Neural cell (in vitro differentiated cells): ENCODE results near the gene TET2. TPM values are rescaled to one million over a fixed set of nuclear protein-coding genes. Genes with fewer than 3 reads are reported as not detected.

ENCODE experiments used
- H2AFZ ChIP-seq: fragments of 200-600, 300-800 bp; sonication (generic), shearing (Covaris generic); 2 replicates; pipeline ENCODE4 v1.6.0; 2014; ENCODE audit warnings: low read depth, mild to moderate bottlenecking, antibody characterized with exemption, low read length, moderate library complexity
- H3F3A ChIP-seq: fragments of 200-600 bp; shearing (Covaris generic); 2 replicates; pipeline ENCODE4 v1.6.1; 2016; ENCODE audit warnings: mild to moderate bottlenecking, moderate library complexity, mixed read lengths, antibody characterized with exemption, low read length; ENCODE audit not compliant: insufficient read depth, poor library complexity, severe bottlenecking
- H3K27ac ChIP-seq: fragments of 200-600, 300-800 bp; sonication (generic), shearing (Covaris generic); 2 replicates; pipeline ENCODE4 v1.5.1; 2014; ENCODE audit warnings: mild to moderate bottlenecking, low read length, moderate library complexity
- H3K27me3 ChIP-seq: fragments of 300-800, 200-600 bp; sonication (generic), shearing (Covaris generic); 2 replicates; pipeline ENCODE4 v1.6.0; 2014; ENCODE audit warnings: mild to moderate bottlenecking, low read depth, low read length, moderate library complexity; ENCODE audit not compliant: insufficient read depth
- H3K36me3 ChIP-seq: fragments of 300-800, 200-600 bp; sonication (generic), shearing (Covaris generic); 2 replicates; pipeline ENCODE4 v1.5.1; 2014; ENCODE audit warnings: mild to moderate bottlenecking, antibody characterized with exemption, low read length, moderate library complexity; ENCODE audit not compliant: insufficient read depth
- H3K4me2 ChIP-seq: fragments of 300-800, 200-600 bp; sonication (generic), shearing (Covaris generic); 2 replicates; pipeline ENCODE4 v1.6.0; 2014; ENCODE audit warnings: mild to moderate bottlenecking, low read length
- H3K4me3 ChIP-seq: fragments of 300-800, 200-600 bp; sonication (generic), shearing (Covaris generic); 2 replicates; pipeline ENCODE4 v1.5.1; 2014; ENCODE audit warnings: mild to moderate bottlenecking, low read length, moderate library complexity
- H3K79me2 ChIP-seq: fragments of 200-600 bp; shearing (Covaris generic); replicated peaks from 2 replicates; pipeline ENCODE4 v1.6.0; 2014; ENCODE audit warnings: mild to moderate bottlenecking, low read length, moderate library complexity; ENCODE audit not compliant: insufficient read depth
- H3K9ac ChIP-seq: fragments of 300-800, 200-600 bp; sonication (generic), shearing (Covaris generic); 2 replicates; pipeline ENCODE4 v1.6.1; 2016; ENCODE audit warnings: mild to moderate bottlenecking, low read length, mixed read lengths
- H3K9me2 ChIP-seq: fragments of 200-600 bp; shearing (Covaris generic); 2 replicates; pipeline ENCODE4 v1.6.1; 2016; ENCODE audit warnings: mild to moderate bottlenecking, low read length, mixed read lengths; ENCODE audit not compliant: insufficient read depth
- H3K9me3 ChIP-seq: fragments of 200-600, 300-800 bp; sonication (generic), shearing (Covaris generic); 2 replicates; pipeline ENCODE4 v1.6.1; 2016; ENCODE audit warnings: mild to moderate bottlenecking, mixed run types, low read length, moderate library complexity, mixed read lengths
- H4K20me1 ChIP-seq: fragments of 200-600 bp; shearing (Covaris generic); 2 replicates; pipeline ENCODE4 v1.6.1; 2016; ENCODE audit warnings: mild to moderate bottlenecking, mixed run types; ENCODE audit not compliant: insufficient read depth
- CTCF ChIP-seq: fragments of 450-650 bp; IDR thresholded peaks from 2 replicates; pipeline ENCODE4 v1.5.1; 2014; ENCODE audit warnings: antibody characterized with exemption, mild to moderate bottlenecking, moderate library complexity; ENCODE audit not compliant: poor library complexity, severe bottlenecking
- EP300 ChIP-seq: fragments of 450-650 bp; conservative IDR thresholded peaks from 2 replicates; pipeline ENCODE4 v1.6.1; 2014; ENCODE audit warnings: antibody characterized with exemption, mild to moderate bottlenecking, moderate library complexity; ENCODE audit not compliant: poor library complexity, severe bottlenecking
- EZH2 ChIP-seq: fragments of 200-600, 300-800 bp; shearing (Covaris generic), sonication (generic); IDR thresholded peaks from 2 replicates; pipeline ENCODE4 v1.6.1; 2014; ENCODE audit warnings: antibody characterized with exemption, low read length, borderline replicate concordance, mild to moderate bottlenecking; ENCODE audit not compliant: insufficient read depth, poor library complexity, severe bottlenecking
- MXI1 ChIP-seq: fragments of 450-650 bp; conservative IDR thresholded peaks from 2 replicates; pipeline ENCODE4 v1.6.1; 2014; ENCODE audit warnings: antibody characterized with exemption, mild to moderate bottlenecking; ENCODE audit not compliant: poor library complexity, severe bottlenecking
- POLR2AphosphoS5 ChIP-seq: IDR thresholded peaks from 2 replicates; pipeline ENCODE4 v1.6.1; 2012
- RAD21 ChIP-seq: fragments of 450-650 bp; conservative IDR thresholded peaks from 2 replicates; pipeline ENCODE4 v1.6.1; 2014; ENCODE audit warnings: antibody characterized with exemption, mild to moderate bottlenecking, moderate library complexity
- REST ChIP-seq: IDR thresholded peaks from 2 replicates; pipeline ENCODE4 v1.6.1; 2012; ENCODE audit warnings: borderline replicate concordance
- SMC3 ChIP-seq: fragments of 450-650 bp; conservative IDR thresholded peaks from 2 replicates; pipeline ENCODE4 v1.6.1; 2014; ENCODE audit warnings: antibody characterized with exemption, mild to moderate bottlenecking, moderate library complexity; ENCODE audit not compliant: poor library complexity
- TAF1 ChIP-seq: IDR thresholded peaks from 2 replicates; pipeline ENCODE4 v1.6.1; 2012; ENCODE audit warnings: low read depth
- polyA plus RNA-seq: library from polyadenylated mRNA; depleted of rRNA; stranded (reverse); fragments of >200 nt; gene quantifications from 2 replicates; pipeline ENCODE4 v1.2.3, GENCODE V29; 2014

The TET2 gene
- polyA plus RNA-seq, 1 donor from 2014 or later: 27.1 TPM

GRCh38 chr4:105273230-105273629, 126.6 kb downstream of the TET2 start:
- Histone ChIP-seq H3K9me3 (no peaks in the 10 kb centered on the region), H3K4me3 (no peak overlapping the region), H3K27me3 (no peaks in the 10 kb centered on the region), H3K9ac (no peak overlapping the region), H3K36me3 (peaks cover 26% of the 10 kb centered on the region), H3K27ac (no peak overlapping the region), H4K20me1 (no peaks in the 10 kb centered on the region), H2AFZ (no peak overlapping the region), H3K79me2 (no peaks in the 10 kb centered on the region), H3K9me2 (no peaks in the 10 kb centered on the region), H3F3A (no peaks in the 10 kb centered on the region), H3K4me2 (no peak overlapping the region)
- no peak for TF ChIP-seq REST
- TF ChIP-seq MXI1: no peak
- TF ChIP-seq RAD21: no peak
- no peak for TF ChIP-seq TAF1
- TF ChIP-seq EP300: no peak
- no peak for TF ChIP-seq SMC3
- TF ChIP-seq POLR2AphosphoS5: no peak
- no peak for TF ChIP-seq CTCF
- TF ChIP-seq EZH2: no peak

GRCh38 chr4:105274090-105274489, 127.4 kb downstream of the TET2 start:
- no peak overlapping the region for H3K27ac ChIP-seq
- peaks cover 26% of the 10 kb centered on the region for H3K36me3 ChIP-seq
- TF ChIP-seq REST (no peak), EP300 (no peak)

More at GRCh38 chr4:105274090-105274489, 127.4 kb downstream of the TET2 start:
- Histone ChIP-seq H3K9ac (no peak overlapping the region), H3K9me3 (no peaks in the 10 kb centered on the region), H3K79me2 (no peaks in the 10 kb centered on the region), H3F3A (no peaks in the 10 kb centered on the region), H2AFZ (no peak overlapping the region), H3K9me2 (no peaks in the 10 kb centered on the region), H3K27me3 (no peaks in the 10 kb centered on the region), H4K20me1 (no peaks in the 10 kb centered on the region), H3K4me3 (no peak overlapping the region), H3K4me2 (no peak overlapping the region)
